ENCODE results near the gene KIFC3. TPM values are rescaled to one million over a fixed set of nuclear protein-coding genes. Genes with fewer than 3 reads are reported as not detected.

KIFC3 gene
- total RNA-seq, 2 donors from 2014 or later, result 40.6 to 59.5 TPM

DNA sequence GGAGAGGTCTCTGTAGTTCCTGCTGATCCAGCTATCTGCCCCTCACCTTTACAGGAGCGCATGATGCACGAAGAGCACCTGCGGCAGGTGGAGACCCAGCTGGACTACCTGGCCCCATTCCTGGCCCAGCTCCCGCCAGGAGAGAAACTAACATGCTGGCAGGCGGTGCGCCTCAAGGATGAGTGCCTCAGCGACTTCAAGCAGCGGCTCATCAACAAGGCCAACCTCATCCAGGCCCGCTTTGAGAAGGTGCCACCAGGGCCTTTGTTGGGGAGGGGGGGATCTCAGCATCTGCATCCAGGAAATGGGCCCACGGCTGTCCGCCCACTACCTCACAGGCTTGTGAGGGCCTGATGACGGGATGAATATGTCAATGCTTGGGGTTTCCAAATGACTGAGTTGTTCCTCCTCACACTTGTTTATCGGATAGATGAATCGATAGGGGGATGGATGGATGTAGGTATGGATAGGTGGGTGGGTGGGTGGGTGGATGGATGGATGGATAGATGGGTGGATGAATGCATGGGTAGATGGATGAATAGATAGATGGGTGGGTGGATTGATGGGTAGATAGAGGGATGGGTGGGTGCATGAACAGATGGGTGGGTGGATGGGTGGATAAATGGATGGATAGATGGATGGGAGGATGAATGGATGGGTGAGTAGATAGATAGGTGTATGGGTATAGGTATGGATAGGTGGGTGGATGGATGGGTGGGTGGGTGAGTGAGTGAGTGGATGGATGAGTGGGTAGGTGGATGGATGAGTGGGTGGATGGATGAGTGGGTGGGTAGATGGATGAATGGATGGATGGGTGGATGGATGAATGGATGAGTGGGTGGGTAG, 73.7 kb downstream of the KIFC3 start:
- Histone ChIP-seq H3K4me1 (no peaks in the 10 kb centered on the region), H3K4me3 (no peak overlapping the region), H3K27ac (no peak overlapping the region), H3K36me3 (no peaks in the 10 kb centered on the region), H3K9me3 (no peaks in the 10 kb centered on the region), H3K27me3 (no peaks in the 10 kb centered on the region)
- DNase-seq (ENCODE audit: low spot score), result no peak
- TF ChIP-seq, protein P1, sequence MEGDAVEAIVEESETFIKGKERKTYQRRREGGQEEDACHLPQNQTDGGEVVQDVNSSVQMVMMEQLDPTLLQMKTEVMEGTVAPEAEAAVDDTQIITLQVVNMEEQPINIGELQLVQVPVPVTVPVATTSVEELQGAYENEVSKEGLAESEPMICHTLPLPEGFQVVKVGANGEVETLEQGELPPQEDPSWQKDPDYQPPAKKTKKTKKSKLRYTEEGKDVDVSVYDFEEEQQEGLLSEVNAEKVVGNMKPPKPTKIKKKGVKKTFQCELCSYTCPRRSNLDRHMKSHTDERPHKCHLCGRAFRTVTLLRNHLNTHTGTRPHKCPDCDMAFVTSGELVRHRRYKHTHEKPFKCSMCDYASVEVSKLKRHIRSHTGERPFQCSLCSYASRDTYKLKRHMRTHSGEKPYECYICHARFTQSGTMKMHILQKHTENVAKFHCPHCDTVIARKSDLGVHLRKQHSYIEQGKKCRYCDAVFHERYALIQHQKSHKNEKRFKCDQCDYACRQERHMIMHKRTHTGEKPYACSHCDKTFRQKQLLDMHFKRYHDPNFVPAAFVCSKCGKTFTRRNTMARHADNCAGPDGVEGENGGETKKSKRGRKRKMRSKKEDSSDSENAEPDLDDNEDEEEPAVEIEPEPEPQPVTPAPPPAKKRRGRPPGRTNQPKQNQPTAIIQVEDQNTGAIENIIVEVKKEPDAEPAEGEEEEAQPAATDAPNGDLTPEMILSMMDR (IDR thresholded peaks at IDR 0.05), result no peak

DNA sequence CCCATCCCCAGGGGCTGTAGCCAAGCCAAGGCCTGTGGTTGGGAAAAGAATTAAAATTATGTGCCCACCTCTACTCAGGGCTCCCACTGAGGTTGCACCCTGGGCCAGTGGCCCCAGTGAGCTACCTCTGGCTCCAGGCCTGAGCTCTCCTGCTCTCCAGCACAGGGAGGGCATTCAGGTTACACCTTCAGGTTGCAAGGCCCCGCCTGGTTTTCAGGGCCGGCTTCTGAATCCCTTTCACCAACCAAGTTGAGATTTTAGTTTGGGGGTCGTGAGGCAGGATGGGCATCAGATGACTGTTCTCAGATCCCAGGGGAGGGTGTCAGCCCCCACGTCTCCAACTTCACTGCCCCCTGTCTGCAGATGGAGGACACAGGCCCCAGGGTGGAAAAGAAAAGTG, 74.7 kb downstream of the KIFC3 start:
- Histone ChIP-seq H3K27me3 (no peaks in the 10 kb centered on the region), H3K27ac (no peak overlapping the region), H3K4me3 (no peak overlapping the region), H3K9me3 (no peaks in the 10 kb centered on the region), H3K36me3 (no peaks in the 10 kb centered on the region), H3K4me1 (no peaks in the 10 kb centered on the region)
- DNase-seq (ENCODE audit: low spot score), result no peak
- TF ChIP-seq, protein P1 (IDR thresholded peaks at IDR 0.05), result no peak

DNA sequence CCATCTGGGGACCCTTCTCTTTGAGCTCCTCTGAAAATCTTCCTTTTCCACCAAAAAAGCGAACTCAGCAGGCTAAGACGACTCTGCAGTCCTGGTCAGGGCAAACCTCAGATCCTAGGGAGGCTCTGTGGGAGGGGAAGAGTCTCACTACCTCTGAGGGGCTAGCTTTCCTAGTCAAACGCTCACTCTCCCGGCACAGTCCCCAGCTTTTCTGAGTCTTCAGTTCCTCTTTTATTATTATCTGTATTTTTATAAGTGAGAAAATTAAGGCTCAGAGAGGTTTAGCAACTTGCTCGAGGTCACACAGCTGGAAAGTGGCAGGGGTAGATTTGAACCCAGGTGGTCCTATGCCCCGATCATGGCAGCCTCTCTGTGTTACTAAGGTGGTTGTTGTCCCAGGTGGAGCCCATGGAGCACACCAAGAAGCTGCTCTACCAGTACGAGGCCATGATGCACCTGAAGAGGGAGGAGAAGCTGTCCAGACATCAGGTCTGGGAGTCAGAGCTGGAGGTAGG, 75.8 kb downstream of the KIFC3 start:
- no peak overlapping the region for H3K27ac ChIP-seq
- TF ChIP-seq, protein P1 (IDR thresholded peaks at IDR 0.05), result no peak
- no peak for DNase-seq (ENCODE audit: low spot score)
- H3K4me3 ChIP-seq, result no peak overlapping the region
- H3K36me3 ChIP-seq, result no peaks in the 10 kb centered on the region
- no peaks in the 10 kb centered on the region for H3K9me3 ChIP-seq
- H3K4me1 ChIP-seq, result no peaks in the 10 kb centered on the region
- no peaks in the 10 kb centered on the region for H3K27me3 ChIP-seq

DNA sequence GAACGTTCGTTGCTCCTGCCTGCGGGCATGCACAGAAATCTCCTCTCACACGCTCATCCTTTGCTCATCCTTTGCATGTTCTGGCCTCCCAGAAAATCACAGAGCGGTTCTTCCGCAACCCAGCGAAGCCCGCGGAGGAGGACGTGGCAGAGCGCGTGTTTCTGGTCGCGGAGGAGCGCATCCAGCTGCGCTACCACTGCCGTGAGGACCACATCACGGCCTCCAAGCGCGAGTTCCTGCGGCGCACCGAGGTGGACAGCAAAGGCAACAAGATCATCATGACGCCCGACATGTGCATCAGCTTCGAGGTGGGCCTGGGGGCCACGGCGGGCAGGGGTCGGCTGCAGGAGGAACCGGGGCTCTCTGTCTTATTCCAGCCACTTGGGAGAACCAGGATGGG, 76.3 kb downstream of the KIFC3 start:
- TF ChIP-seq, protein P1 (IDR thresholded peaks at IDR 0.05), result no peak
- H3K27me3 ChIP-seq, result no peaks in the 10 kb centered on the region
- no peak for DNase-seq (ENCODE audit: low spot score)
- H3K27ac ChIP-seq, result no peak overlapping the region
- H3K9me3 ChIP-seq, result no peaks in the 10 kb centered on the region
- no peaks in the 10 kb centered on the region for H3K4me1 ChIP-seq
- no peak overlapping the region for H3K4me3 ChIP-seq
- no peaks in the 10 kb centered on the region for H3K36me3 ChIP-seq

DNA sequence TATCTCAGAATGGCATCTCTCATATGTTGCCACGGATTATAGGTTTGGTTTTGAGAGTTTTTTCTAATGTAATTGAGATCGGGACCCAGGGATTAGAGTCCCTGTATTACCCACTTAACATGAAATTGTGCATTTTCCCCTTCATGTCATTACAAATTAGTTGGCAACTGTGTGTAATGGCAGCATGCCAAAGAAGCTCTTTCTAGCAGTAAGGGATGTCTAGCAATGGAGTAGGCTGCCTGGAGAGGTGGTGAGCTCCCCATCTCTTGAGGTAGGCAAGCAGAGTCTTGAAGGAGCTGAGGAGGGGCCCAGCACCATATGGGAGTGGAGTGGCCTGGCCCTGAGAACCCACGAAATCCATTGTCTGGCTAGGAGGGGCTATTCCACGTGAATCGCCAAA, 76.7 kb downstream of the KIFC3 start:
- no peaks in the 10 kb centered on the region for H3K4me1 ChIP-seq
- DNase-seq (ENCODE audit: low spot score), result no peak
- no peaks in the 10 kb centered on the region for H3K9me3 ChIP-seq
- TF ChIP-seq, protein P1 (IDR thresholded peaks at IDR 0.05), result no peak
- H3K27me3 ChIP-seq, result no peaks in the 10 kb centered on the region
- H3K36me3 ChIP-seq, result no peaks in the 10 kb centered on the region
- no peak overlapping the region for H3K27ac ChIP-seq
- no peak overlapping the region for H3K4me3 ChIP-seq
